Stimulated activated CD4-positive, alpha-beta T cell treated with anti-CD3 and anti-CD28 coated beads, TNF-alpha, amount 100 ng/mL, for 48 hours (primary cell): ENCODE results near the gene ANKRD42.
A peak's percentile ranks its signal among the peaks of the same experiment; 100 is the strongest.

ENCODE experiments used
- DNase-seq, 3 donors: peaks; one replicate each; pipeline ENCODE4 v3.0.0-alpha.2; 2020; ENCODE audit warnings: low read depth in 3 of 3

The ANKRD42 gene

GRCh38 chr11:83193315-83194280 lies at the start of gene ANKRD42:
Gene ANKRD42, plus strand, starts transcription at chr11:83193712. Its CDS starts 959 bp downstream, at chr11:83194671.
- DNase-seq: peak; percentile 72 to 82 (median 73)

- no peak for DNase-seq
Observed at GRCh38 chr11:83147895-83148294, 45.6 kb upstream of the ANKRD42 start.

DNA sequence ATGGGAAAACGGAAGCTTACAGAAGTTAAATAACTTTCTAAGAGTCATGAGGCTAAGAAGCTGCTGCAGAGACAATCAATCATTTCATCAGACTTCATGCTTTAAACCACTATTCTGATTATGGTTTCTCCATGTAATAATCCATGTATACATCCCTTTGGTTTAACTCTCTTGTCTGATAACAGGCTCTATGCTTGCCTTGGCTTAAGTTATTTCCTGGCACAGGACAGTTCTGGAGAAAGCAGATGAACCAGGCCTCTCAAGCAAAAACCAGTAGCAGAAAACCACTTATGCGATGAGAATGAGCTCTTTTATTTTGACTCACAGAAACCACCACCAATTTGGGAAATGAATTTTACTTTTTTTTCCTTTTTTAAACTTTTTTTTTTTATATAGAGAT lies 43.1 kb upstream of the ANKRD42 start:
- no peak for DNase-seq

GRCh38 chr11:83151274-83151977 lies 42.1 kb upstream of the ANKRD42 start:
- DNase-seq: no peak

DNA sequence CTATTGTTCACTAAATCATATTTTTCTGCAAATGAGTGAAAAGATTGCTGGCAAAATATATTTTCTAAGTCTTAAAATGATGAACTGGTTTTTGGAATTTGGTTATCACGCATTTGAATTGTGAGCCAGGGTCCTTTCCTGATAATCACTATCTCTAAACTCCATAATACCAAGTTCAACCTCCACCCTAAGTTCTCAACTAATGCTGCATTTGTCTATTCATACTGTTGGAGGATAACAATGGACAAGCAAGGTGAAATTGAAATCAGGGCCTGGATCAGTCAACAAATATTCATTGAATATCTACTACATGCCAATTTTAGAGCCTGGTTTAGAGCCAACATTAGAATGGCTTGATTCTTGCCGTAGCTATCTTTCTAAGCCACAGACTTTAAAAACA lies 41.2 kb upstream of the ANKRD42 start:
- DNase-seq: no peak

GRCh38 chr11:83153764-83154163 lies 39.7 kb upstream of the ANKRD42 start:
- DNase-seq: no peak

- DNase-seq: peak in 2 of 3 donors; percentile 94 to 97
Observed at GRCh38 chr11:83156144-83156995, 37.1 kb upstream of the ANKRD42 start.

DNA sequence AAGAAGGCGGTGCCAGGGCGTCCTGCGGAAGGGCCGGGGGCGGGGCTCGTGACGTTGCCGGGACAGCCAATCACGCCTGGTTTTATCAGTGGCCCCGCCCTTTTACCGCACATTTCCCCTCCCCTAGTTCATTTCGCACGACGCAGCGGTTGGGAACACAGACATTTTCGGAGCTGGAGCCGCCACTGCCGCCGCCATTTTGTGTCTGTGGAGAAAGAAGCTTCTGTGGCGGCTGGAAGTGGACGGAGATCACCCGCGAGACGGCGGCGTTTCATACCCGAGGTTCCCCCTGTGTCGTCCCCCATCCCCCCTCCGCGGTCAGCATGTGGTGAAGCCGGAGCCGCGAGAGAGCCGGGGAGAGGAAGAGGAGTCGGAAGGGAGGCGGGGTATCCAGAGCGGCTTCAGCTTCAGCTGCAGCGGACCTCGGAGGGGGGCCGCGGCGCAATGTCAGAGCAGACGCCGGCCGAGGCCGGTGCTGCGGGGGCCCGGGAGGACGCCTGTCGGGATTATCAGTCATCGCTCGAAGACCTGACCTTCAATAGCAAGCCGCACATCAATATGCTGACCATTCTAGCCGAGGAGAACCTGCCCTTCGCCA lies 36.4 kb upstream of the ANKRD42 start, which contains the start of gene PCF11:
TSS of gene PCF11 (plus strand) at position 136 of the 598 bp plus-strand sequence. CDS start at position 445, 309 bp downstream.
- peak in 1 of 3 donors; percentile 97 for DNase-seq

- peak in 1 of 3 donors; percentile 40 for DNase-seq
Observed at GRCh38 chr11:83157594-83158356, 35.7 kb upstream of the ANKRD42 start.

GRCh38 chr11:83158357-83158786 lies 35.1 kb upstream of the ANKRD42 start:
- DNase-seq: no peak

GRCh38 chr11:83158965-83159901 lies 34.3 kb upstream of the ANKRD42 start:
- no peak for DNase-seq

DNA sequence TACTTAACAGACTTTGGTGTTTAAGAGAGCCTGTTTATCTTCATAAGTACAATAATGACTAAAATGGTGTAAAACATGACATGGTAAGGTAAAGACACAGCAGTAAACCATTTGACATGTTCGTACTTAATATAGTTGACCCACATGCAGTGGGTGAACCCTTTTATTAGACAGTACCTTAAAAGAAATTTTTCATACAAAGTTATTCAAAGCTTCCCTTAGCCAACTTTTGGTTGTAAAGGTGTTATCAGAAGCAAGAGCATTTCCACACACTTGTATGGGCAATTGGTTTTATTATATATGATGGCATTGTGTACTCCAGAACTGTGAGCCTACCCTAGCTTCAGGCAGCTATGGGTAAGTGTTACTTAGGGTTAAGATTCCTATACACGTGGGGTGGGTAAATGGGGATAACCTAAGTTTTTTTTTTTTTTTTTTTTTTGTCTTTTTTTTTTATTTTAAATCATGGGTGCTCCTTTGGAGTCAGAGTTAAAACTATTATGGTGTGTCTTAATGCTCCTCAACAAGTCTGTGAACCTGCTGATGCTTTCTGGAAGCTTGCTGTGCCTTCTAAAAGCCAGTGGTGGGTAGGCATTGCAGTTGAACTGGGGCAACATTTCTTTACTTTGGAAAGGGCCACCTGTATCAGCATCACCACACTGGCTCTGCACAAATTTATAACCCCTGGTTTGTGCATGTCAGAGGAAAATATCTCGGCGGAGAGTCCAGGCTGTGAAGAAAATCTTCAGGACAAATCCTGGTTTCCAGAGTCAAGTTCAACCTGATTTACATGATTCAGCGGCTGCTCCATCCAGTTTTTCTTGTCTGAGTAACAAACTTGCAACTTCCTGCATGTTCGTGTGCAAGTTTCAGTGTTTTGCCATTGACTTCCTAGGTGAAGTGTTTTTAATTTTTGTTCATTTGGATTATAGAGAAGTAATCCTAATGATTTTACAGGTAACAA lies 33.3 kb upstream of the ANKRD42 start:
- no peak for DNase-seq

- no peak for DNase-seq
Observed at GRCh38 chr11:83161610-83162199, 31.8 kb upstream of the ANKRD42 start.

- DNase-seq: no peak
Observed at GRCh38 chr11:83162377-83162776, 31.1 kb upstream of the ANKRD42 start.

DNA sequence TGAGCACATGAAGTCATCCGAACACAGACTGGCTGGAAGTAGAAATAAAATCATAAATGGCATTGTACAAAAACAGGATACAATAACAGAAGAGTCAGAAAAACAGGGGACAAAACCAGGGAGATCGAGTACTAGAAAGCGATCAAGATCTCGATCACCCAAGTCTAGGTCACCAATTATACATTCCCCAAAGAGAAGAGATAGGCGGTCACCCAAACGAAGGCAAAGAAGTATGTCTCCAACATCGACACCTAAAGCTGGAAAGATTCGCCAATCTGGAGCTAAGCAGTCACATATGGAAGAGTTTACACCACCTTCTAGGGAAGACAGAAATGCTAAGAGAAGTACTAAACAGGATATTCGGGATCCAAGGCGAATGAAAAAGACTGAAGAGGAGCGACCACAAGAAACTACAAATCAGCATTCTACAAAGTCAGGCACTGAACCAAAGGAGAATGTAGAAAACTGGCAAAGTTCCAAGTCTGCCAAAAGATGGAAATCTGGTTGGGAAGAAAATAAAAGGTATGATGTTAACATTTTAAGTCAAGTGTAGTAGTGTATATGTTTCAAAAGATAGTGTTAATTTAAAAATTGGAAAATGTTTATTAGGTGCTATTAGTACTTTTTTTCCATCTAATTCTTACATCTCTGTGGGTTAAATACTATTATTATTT lies 27.2 kb upstream of the ANKRD42 start:
- DNase-seq: no peak

- no peak for DNase-seq
Observed at GRCh38 chr11:83168756-83169155, 24.8 kb upstream of the ANKRD42 start.

DNA sequence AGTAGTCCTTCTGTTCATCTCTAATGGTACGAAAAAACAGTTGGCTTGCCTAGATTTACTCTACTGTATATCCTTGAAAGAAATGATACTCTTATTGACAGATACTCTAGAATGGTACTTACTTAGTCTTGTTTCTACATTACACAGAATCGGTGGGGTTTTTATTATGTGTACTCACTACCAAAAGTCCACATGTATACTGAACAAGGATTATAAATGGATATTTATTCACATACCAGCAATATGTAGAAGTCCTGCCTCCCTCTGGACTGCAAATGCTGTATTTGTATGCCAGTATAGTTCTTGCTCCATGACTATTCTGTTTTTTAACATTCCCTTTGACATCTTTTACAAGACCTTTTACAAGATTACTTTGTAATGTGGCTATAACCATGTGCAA lies 22.6 kb upstream of the ANKRD42 start:
- no peak for DNase-seq
